ENCODE measurements around the gene GPC6.
"Not testable (repeated sequence)": the region's sequence is repeated elsewhere in the genome, so short reads cannot be mapped to it uniquely, and the experiment has no call there.

Gene GPC6

GRCh38 chr13:94199135-94199534 lies 972.5 kb downstream of the GPC6 start:
- DNase-seq (ENCODE audit: low read depth in 2 of 2), result no peak

DNA sequence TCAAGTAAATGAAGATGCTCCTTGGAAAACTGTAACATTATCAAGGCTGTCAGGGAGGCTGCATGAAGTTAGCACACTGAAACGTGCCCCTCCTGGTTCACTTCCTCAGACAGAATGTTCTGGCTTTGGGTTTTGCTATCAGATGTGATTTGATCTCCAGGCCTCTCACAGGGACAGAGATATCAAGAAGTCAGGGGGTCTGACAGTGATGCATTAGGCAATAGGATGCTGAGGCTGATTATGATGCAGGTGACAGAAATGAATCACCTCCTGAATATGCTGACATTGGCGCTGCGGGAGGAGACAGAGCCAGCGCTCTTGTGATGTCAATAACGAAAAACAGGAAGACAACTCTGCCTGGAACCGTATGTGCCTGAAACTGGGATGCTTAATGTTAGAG lies 974.4 kb downstream of the GPC6 start:
- DNase-seq (ENCODE audit: low read depth in 2 of 2), result no peak

- no peak for DNase-seq (ENCODE audit: low read depth in 2 of 2)
These were observed 977.6 kb downstream of the GPC6 start for GRCh38 chr13:94204163-94204562.

DNA sequence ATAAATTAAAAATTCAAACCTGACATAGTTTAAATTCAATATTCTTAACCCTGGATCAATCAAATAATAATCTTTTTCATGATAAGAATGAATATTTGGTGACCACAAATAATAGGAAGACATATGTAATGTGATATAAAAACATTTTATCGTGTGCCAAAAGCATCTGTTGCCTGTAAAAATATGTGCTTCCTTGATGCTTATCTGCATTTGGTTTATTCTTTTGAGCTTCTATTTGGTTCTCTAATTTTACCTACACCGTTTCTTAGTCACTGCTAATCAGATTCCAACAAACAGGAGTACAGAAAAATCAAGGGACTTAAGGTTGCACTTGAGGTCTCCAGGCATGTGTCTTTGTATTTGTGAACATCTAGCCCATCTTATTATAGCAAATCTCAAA lies 978.3 kb downstream of the GPC6 start:
- no peak for DNase-seq (ENCODE audit: low read depth in 2 of 2)

GRCh38 chr13:94205896-94206295 lies 979.3 kb downstream of the GPC6 start:
- no peak for DNase-seq (ENCODE audit: low read depth in 2 of 2)

GRCh38 chr13:94209117-94209516 lies 982.5 kb downstream of the GPC6 start:
- DNase-seq (ENCODE audit: low read depth in 2 of 2), result no peak

DNA sequence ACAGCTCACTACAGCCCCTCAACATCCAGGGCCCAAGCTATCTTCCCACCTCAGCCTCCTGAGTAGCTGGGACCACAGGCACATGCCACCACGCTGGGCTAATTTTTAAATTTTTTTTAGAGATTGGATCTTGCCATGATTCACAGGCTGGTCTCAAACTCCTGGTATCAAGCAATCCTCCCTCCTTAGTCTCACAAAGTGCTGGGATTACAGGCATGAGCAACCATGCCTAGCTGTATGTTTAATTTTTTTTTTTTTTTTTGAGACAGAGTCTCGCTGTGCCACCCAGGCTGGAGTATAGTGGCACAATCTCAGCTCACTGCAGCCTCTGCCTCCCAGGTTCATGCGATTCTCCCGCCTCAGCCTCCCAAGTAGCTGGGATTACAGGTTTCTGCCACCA lies 983.3 kb downstream of the GPC6 start:
- DNase-seq (ENCODE audit: low read depth in 2 of 2), result not testable (repeated sequence)

DNA sequence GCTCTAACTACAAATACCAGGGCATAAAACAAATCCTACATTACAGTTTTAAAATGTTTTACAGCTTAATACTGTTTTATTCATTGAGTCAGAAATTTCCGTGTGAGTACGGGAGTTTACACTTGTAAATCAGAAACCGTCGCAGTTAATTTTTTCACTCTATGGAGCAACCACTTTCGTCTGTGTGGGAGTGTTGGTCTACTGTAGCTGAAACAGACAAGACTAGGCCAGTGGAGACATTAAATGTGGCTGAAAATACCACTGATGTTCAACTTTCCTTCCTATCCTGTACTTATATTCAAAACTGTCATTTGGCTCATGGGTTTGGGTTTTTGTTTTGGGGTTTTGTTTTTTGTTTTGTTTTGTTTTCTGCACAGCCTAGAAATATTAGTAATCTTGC lies 984.2 kb downstream of the GPC6 start:
- DNase-seq (ENCODE audit: low read depth in 2 of 2), result no peak

GRCh38 chr13:94212196-94212595 lies 985.6 kb downstream of the GPC6 start:
- no peak for DNase-seq (ENCODE audit: low read depth in 2 of 2)

DNA sequence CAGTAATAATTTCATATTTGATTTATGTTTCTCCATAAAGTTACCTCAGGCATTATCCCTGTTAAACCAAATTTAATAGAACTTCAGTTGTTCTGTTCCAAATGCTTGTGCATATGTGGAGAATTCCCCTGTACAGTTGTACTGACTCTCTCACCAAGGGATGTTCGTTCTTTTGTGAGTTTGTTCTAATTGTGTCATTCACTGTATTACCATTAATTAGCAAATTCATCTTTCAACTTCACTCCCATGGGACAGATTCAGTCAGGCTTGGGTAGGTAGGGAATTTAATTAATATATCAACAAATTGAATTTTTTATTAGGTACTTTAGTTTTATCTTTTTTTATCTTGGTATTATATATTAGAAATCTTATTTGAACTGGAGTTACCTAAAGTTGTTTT lies 987.5 kb downstream of the GPC6 start:
- DNase-seq (ENCODE audit: low read depth in 2 of 2), result no peak

DNA sequence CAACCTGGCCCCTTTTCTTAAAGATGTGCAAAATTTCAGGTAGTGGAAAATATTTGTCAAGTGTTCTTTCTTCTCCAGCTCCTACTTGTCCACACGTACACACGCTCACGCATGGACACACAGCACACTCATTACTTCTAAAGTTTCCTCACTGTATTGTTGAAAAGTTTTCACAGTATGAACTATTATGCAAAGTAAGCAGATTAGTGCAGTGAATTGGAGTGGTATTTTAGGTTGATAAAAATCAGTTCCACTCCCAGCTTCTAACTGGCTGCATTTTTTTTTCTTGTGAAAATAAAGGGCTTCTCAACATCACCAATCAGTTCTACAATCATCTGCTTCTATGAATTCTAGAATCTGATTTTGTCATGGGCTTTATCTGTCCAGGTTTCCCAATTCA lies 988.4 kb downstream of the GPC6 start:
- no peak for DNase-seq (ENCODE audit: low read depth in 2 of 2)

DNA sequence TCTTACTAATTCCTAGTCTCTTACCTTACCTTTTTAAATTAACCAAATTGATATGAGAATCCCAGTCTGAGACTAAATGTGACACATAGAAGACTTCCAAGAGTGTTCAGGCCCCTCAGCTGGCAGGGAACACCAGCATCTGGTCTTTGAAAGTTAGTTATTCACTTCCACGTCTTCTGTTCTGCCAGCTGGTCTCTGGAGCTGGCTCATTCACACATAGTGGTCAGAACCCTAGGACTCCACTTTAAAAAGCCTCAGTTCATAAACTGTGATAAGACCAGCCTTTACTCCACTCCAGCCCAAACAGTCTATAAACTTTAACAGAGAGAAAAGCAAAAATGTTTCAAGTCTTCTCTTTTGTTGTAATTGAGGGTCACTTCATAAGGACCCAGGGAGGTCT lies 989.9 kb downstream of the GPC6 start:
- DNase-seq (ENCODE audit: low read depth in 2 of 2), result no peak

GRCh38 chr13:94217370-94217769 lies 990.8 kb downstream of the GPC6 start:
- DNase-seq (ENCODE audit: low read depth in 2 of 2), result no peak

GRCh38 chr13:94218537-94218936 lies 991.9 kb downstream of the GPC6 start:
- DNase-seq (ENCODE audit: low read depth in 2 of 2), result no peak

DNA sequence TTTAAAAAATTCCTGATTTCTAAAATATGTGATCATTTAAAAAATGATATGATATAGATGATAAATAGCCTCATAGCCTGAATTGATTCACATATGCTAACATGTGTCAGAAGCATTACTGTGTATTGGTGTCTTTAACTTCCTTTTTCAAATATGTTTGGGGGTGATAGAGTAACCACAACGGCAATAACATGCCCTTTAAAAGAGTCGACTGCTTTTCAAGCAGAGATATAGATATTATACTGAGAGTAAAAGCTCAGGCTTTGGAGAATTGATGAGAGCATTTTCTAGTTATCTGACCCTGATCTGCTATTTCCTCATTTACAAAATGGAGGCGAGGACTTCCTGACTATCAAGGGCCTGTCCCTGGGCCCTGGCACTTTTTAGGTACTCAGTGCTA lies 992.3 kb downstream of the GPC6 start:
- DNase-seq (ENCODE audit: low read depth in 2 of 2), result no peak

GRCh38 chr13:94224670-94225069 lies 998.1 kb downstream of the GPC6 start:
- DNase-seq (ENCODE audit: low read depth in 2 of 2), result no peak

GRCh38 chr13:94227255-94227879 lies 1000.8 kb downstream of the GPC6 start:
- no peak for DNase-seq (ENCODE audit: low read depth in 2 of 2)

- no peak for DNase-seq (ENCODE audit: low read depth in 2 of 2)
These were observed 1002.2 kb downstream of the GPC6 start for GRCh38 chr13:94228763-94229162.

- DNase-seq (ENCODE audit: low read depth in 2 of 2), result no peak
These were observed 1005.7 kb downstream of the GPC6 start for GRCh38 chr13:94232161-94232950.

- no peak for DNase-seq (ENCODE audit: low read depth in 2 of 2)
These were observed 1006.3 kb downstream of the GPC6 start for GRCh38 chr13:94232956-94233355.

DNA sequence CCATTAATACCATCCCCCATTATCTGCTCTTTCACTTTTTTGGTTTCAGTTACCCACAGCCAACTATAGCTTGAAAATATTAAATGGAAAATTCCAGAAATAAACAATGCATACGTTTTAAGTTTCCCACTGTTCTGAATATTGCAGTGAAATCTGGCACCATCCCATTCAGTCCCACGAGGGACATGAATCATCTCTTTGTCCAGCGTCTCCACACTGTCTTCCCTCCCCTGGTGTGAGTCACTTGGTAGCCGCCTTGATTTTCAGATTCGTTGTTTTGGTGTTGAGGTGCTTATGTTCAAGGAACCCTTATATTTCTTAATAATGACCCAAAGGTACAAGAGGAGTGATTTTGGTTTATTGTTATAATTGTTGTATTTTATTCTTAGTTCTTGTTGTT lies 1006.8 kb downstream of the GPC6 start:
- DNase-seq (ENCODE audit: low read depth in 2 of 2), result no peak

DNA sequence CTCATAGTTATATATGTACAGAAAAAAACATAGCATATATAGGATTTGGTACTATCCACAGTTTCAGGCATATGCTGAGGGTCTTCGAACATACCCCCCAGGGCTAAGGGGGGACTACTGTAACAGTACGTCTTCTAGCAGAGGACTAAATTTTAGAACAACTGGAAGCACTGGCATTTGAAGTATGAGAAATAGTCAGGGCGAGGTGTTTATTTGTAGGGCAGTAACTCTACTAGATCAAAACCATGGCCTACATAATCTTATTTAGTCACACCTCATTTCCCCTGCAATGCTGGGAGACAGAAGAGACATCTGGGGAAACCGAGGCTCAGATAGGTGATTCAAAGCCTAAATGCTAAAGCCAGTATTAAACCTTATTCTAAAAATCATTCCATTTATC lies 1007.2 kb downstream of the GPC6 start:
- DNase-seq (ENCODE audit: low read depth in 2 of 2), result no peak

DNA sequence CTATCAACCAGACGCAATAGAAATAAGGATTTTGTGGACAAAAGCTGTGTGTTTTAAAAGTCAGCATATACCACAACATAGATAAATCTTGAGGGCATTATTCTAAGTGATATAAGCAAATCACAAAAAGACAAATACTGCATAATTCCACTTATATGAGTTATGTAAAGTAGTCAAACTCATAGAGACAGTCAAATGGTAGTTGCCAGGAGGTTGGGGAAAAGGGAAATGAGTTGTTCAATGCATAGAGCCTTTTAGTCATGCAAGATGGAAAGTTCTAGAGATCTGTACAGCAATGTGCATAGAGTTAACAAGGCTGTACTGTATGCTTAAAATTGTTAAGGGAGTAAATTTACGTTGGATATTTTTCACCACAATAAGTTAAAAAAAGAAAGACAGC lies 1008.1 kb downstream of the GPC6 start:
- no peak for DNase-seq (ENCODE audit: low read depth in 2 of 2)

DNA sequence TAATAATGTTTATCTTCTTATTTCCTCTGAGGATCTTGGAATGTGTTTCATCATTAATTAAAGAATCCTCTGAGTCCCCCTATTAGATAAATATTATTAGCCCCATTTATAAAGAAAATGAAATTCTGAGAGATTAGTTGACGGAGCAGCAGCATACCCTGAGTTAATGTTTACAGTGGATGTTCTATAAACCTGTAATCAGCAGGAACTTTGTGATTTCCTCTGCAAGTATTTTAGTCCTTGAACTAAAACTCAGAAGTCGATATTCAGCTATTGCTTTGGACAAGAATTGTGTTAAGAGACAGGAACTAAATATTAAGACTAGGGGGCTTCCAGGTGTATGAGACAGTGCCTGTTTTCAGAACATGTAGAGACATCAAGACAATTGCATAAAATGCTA lies 1009.5 kb downstream of the GPC6 start:
- DNase-seq (ENCODE audit: low read depth in 2 of 2), result no peak
